Caco-2 (cell line): ENCODE results near the gene CRY2. TPM values are rescaled to one million over a fixed set of nuclear protein-coding genes. Genes with fewer than 3 reads are reported as not detected.
A peak's percentile ranks its signal among the peaks of the same experiment; 100 is the strongest.

Experiments used
- BruUV-seq: library from RNA; stranded (reverse); fragments of 400-500 nt; replicated peaks from 2 replicates; lab custom pipeline; 2021; lab: Mats Ljungman, UMichigan
- CTCF ChIA-PET: fragments of 300-600 bp; sonication (Branson Sonifier 250); formaldehyde crosslinking; loops from one replicate; lab custom pipeline; 2022; ENCODE audit warnings: antibody characterized with exemption; lab: Charles Lee
- POLR2A ChIA-PET: fragments of 300-600 bp; sonication (Branson Sonifier 250); formaldehyde crosslinking; loops from one replicate; lab custom pipeline; 2022; ENCODE audit warnings: antibody characterized with exemption; lab: Charles Lee
- DNase-seq, 2 experiments: peaks; one replicate each; pipeline versions ENCODE4 v3.0.0 to v3.0.0-alpha.2; 2020 to 2022
- H3K27me3 ChIP-seq: replicated peaks from 2 replicates; pipeline ENCODE4 v1.6.0; 2011; ENCODE audit warnings: low read length; ENCODE audit not compliant: control insufficient read depth, insufficient read depth
- H3K36me3 ChIP-seq: 2 replicates; pipeline ENCODE4 v1.5.1; 2011; ENCODE audit warnings: low read length; ENCODE audit not compliant: control insufficient read depth, insufficient read depth
- H3K4me1 ChIP-seq: fragments of 250-450 bp; sonication (Bioruptor Pico); 2 replicates; pipeline ENCODE4 v1.5.1; 2020; ENCODE audit warnings: mild to moderate bottlenecking
- H3K4me3 ChIP-seq: 2 replicates; pipeline ENCODE4 v1.5.1; 2011; ENCODE audit warnings: low read depth, mild to moderate bottlenecking, control low read depth, low read length
- H3K9me3 ChIP-seq: fragments of 250-450 bp; sonication (Bioruptor Pico); 2 replicates; pipeline ENCODE4 v1.5.1; 2020; ENCODE audit warnings: mild to moderate bottlenecking, moderate library complexity
- H3K27ac Mint-ChIP-seq: one replicate; pipeline ENCODE4 v1.8.0; 2022; ENCODE audit warnings: mixed read lengths; ENCODE audit not compliant: unreplicated experiment
- H3K27me3 Mint-ChIP-seq: one replicate; pipeline ENCODE4 v1.8.0; 2022; ENCODE audit warnings: mixed read lengths; ENCODE audit not compliant: insufficient read depth, unreplicated experiment
- H3K36me3 Mint-ChIP-seq: one replicate; pipeline ENCODE4 v1.8.0; 2022; ENCODE audit warnings: mild to moderate bottlenecking, mixed read lengths; ENCODE audit not compliant: insufficient read depth, unreplicated experiment
- H3K4me1 Mint-ChIP-seq: one replicate; pipeline ENCODE4 v1.8.0; 2022; ENCODE audit warnings: low read depth, mixed read lengths; ENCODE audit not compliant: unreplicated experiment
- H3K4me3 Mint-ChIP-seq: one replicate; pipeline ENCODE4 v1.8.0; 2022; ENCODE audit warnings: mild to moderate bottlenecking, moderate library complexity, mixed read lengths; ENCODE audit not compliant: unreplicated experiment
- H3K9me3 Mint-ChIP-seq: one replicate; pipeline ENCODE4 v1.8.0; 2022; ENCODE audit warnings: mixed read lengths; ENCODE audit not compliant: unreplicated experiment
- intact Hi-C: fragments of 100-400 bp; cut with micrococcal nuclease; formaldehyde crosslinking; loops from one replicate; pipeline ENCODE4 v1.10.0; 2022; ENCODE audit not compliant: unreplicated experiment
- total RNA-seq: library from RNA; stranded (reverse); gene quantifications from 2 replicates; pipeline ENCODE4 v1.2.3, GENCODE V29; 2022
- TF ChIP-seq, protein P1 (sequence below), 2 experiments: fragments of 200-600 bp in 1 of 2; IDR thresholded peaks; 1 replicate in 1 of 2; 2 replicates in 1 of 2; pipeline versions ENCODE4 v1.5.1 to v1.8.0; 2011 to 2022; ENCODE audit warnings: antibody characterized with exemption in 1 of 2, control low read depth in 1 of 2, inconsistent platforms in 1 of 2, low read depth in 1 of 2, low read length in 1 of 2, mild to moderate bottlenecking in 1 of 2, moderate library complexity in 1 of 2; ENCODE audit not compliant: insufficient read depth in 1 of 2, severe bottlenecking in 1 of 2, unreplicated experiment in 1 of 2

The CRY2 gene
- total RNA-seq, 1 experiment from 2014 or later = 28.5 TPM

DNA sequence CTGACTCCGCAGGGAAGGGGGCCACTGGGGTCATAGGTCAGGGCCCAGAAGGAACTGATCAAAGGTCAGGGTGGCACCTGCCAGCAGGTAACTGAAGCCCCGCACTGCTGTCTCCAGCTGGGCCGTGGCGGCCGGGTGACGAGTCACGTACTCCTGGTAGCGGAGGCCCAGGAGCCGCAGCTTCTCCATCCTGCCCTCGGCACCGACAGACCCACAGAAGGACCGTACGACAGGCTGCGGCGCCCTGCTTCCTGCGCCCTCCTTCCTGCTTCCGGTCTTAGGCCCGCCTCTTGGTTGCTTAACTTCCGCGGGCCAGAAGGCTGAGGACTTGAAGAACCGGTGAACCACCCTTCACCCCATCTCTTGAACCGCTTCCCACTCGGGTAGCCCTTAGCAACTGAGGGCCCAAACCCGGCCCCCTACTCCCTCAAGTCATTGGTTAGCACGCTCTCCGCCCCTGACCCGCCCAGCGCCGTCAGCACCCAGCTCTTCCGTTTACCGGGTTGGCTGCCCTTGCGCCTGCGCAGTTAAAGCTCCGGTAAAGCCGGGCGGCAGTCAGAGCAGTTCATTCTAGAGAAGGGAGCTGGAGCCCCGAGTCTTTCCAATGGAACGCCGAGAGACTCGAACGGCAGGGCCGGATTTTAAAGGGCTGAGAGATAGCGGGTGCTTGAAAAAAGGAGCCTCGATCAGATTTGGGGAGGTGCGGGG lies 70.5 kb downstream of the CRY2 start, which contains the start of gene PEX16:
Gene PEX16 (minus strand): TSS at position 255 of the 708 bp plus-strand sequence. CDS start 66 bp downstream, at position 189.
- ChIA-PET CTCF (interaction anchor here (0.7 to 1.4 kb wide), 5 partner anchors 19 to 146 kb away, joined by 3 to 6 read pairs (median 4); no protein-coding TSS in a partner anchor), POLR2A (interaction anchor here (0.6 to 1.0 kb wide), 8 partner anchors 9 to 1661 kb away, joined by 3 to 6 read pairs (median 4); no protein-coding TSS in a partner anchor)
- intact Hi-C loops = loop anchor here (1.0 kb wide), 2 partner anchors 17 to 70 kb away; partner anchors contain the start of gene CRY2
- Mint-ChIP-seq H3K4me3 (peak within 1 kb of the TSS; percentile 83), H3K27me3 (no peaks in the 10 kb centered on the region), H3K36me3 (peaks cover 26% of the 10 kb centered on the region), H3K9me3 (no peaks in the 10 kb centered on the region), H3K27ac (peak within 1 kb of the TSS; percentile 99), H3K4me1 (peaks cover 6% of the 10 kb centered on the region)
- TF ChIP-seq, protein P1, sequence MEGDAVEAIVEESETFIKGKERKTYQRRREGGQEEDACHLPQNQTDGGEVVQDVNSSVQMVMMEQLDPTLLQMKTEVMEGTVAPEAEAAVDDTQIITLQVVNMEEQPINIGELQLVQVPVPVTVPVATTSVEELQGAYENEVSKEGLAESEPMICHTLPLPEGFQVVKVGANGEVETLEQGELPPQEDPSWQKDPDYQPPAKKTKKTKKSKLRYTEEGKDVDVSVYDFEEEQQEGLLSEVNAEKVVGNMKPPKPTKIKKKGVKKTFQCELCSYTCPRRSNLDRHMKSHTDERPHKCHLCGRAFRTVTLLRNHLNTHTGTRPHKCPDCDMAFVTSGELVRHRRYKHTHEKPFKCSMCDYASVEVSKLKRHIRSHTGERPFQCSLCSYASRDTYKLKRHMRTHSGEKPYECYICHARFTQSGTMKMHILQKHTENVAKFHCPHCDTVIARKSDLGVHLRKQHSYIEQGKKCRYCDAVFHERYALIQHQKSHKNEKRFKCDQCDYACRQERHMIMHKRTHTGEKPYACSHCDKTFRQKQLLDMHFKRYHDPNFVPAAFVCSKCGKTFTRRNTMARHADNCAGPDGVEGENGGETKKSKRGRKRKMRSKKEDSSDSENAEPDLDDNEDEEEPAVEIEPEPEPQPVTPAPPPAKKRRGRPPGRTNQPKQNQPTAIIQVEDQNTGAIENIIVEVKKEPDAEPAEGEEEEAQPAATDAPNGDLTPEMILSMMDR (IDR thresholded peaks at IDR 0.05; ENCODE audit: insufficient read depth in 1 of 2, low read depth in 1 of 2, low read length in 1 of 2, severe bottlenecking in 1 of 2, unreplicated experiment in 1 of 2) = no peak
- Histone ChIP-seq H3K36me3 (peaks cover 3% of the 10 kb centered on the region), H3K9me3 (no peaks in the 10 kb centered on the region), H3K4me3 (peak within 1 kb of the TSS; percentile 92), H3K4me1 (peaks cover 17% of the 10 kb centered on the region), H3K27me3 (no peaks in the 10 kb centered on the region)
- no TSS peak for BruUV-seq
- peak; percentile 98 to 99 for DNase-seq

DNA sequence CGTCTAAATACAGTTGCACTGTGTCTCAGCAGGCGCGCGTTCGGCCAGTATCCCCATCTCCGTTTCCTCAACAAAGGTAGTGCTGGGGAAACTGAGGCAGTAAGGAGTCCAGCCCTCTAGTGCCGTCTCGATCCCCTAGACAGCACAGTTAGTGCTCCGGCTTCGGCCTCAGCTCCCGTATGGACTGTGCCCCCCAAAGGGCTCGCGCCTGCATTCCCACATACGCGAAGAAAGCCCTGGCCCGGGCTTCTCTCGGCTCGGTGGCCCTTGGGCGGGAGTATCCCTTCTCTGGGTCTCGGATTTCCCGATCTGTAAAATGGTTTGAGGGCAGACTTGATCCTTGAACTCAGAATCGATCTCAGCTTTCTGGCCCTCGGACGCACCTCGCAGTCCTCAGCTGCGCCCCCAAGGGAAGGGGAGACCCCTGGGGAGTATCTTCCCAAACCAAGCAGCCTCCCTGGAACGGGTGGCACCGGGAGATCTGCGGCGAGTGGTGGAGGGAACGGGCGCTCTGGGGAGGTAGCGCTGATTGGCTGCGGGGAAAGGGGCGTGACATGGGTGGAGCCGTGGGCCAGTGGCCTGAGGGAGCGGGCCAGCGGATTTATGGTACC lies 71.2 kb downstream of the CRY2 start:
- ChIA-PET POLR2A (interaction anchor here (0.6 to 1.0 kb wide), 6 partner anchors 8 to 1660 kb away, joined by 4 to 5 read pairs (median 4); no protein-coding TSS in a partner anchor), CTCF (interaction anchor here (0.7 to 1.4 kb wide), 5 partner anchors 19 to 147 kb away, joined by 3 to 6 read pairs (median 4); no protein-coding TSS in a partner anchor)
- peaks cover 28% of the 10 kb centered on the region for H3K36me3 Mint-ChIP-seq
- H3K27me3 ChIP-seq = no peaks in the 10 kb centered on the region
- H3K9me3 ChIP-seq = no peaks in the 10 kb centered on the region
- H3K27ac Mint-ChIP-seq = peak overlapping the region; percentile 99
- TSS peak; percentile 44 for BruUV-seq
- H3K4me1 Mint-ChIP-seq = peaks cover 6% of the 10 kb centered on the region
- TF ChIP-seq, protein P1 (IDR thresholded peaks at IDR 0.05; ENCODE audit: insufficient read depth in 1 of 2, low read depth in 1 of 2, low read length in 1 of 2, severe bottlenecking in 1 of 2, unreplicated experiment in 1 of 2) = no peak
- H3K4me3 Mint-ChIP-seq = peak overlapping the region; percentile 83
- peak overlapping the region; percentile 92 for H3K4me3 ChIP-seq
- peaks cover 17% of the 10 kb centered on the region for H3K4me1 ChIP-seq
- no peaks in the 10 kb centered on the region for H3K9me3 Mint-ChIP-seq
- H3K36me3 ChIP-seq = peaks cover 3% of the 10 kb centered on the region
- intact Hi-C loops = loop anchor here (1.0 kb wide), 1 partner anchor 18 kb away; no protein-coding TSS in a partner anchor
- H3K27me3 Mint-ChIP-seq = no peaks in the 10 kb centered on the region
- DNase-seq = peak; percentile 88 to 89
